Immature natural killer cell (primary cell): ENCODE results near the gene GALNTL6. TPM values are rescaled to one million over a fixed set of nuclear protein-coding genes. Genes with fewer than 3 reads are reported as not detected.
A peak's percentile ranks its signal among the peaks of the same experiment; 100 is the strongest.
"Not testable (repeated sequence)": the region's sequence is repeated elsewhere in the genome, so short reads cannot be mapped to it uniquely, and the experiment has no call there.

Experiments
- DNase-seq, 3 donors: peaks; one replicate each; pipeline ENCODE4 v3.0.0; 2022; ENCODE audit warnings: mixed read lengths in 1 of 3
- H3K27ac Mint-ChIP-seq, 6 donors: one replicate each; pipeline ENCODE4 v1.8.0; 2020; ENCODE audit warnings: mixed read lengths in 6 of 6, mild to moderate bottlenecking in 5 of 6, inconsistent platforms in 4 of 6, moderate library complexity in 3 of 6
- H3K27me3 Mint-ChIP-seq, 3 donors: one replicate each; pipeline ENCODE4 v1.8.0; 2020 to 2021; ENCODE audit warnings: low read depth in 3 of 3, mild to moderate bottlenecking in 3 of 3, mixed read lengths in 3 of 3, moderate library complexity in 3 of 3, inconsistent platforms in 1 of 3
- H3K36me3 Mint-ChIP-seq, 3 donors: one replicate each; pipeline ENCODE4 v1.8.0; 2020; ENCODE audit warnings: mixed read lengths in 3 of 3, inconsistent platforms in 2 of 3, mild to moderate bottlenecking in 2 of 3
- H3K4me1 Mint-ChIP-seq, 2 donors: one replicate each; pipeline ENCODE4 v1.8.0; 2020; ENCODE audit warnings: inconsistent platforms in 2 of 2, mild to moderate bottlenecking in 2 of 2, mixed read lengths in 2 of 2, moderate library complexity in 1 of 2
- H3K4me3 Mint-ChIP-seq, 5 donors: one replicate each; pipeline ENCODE4 v1.8.0; 2020; ENCODE audit warnings: mild to moderate bottlenecking in 5 of 5, mixed read lengths in 5 of 5, inconsistent platforms in 3 of 5, moderate library complexity in 3 of 5
- H3K9me3 Mint-ChIP-seq, 6 donors: one replicate each; pipeline ENCODE4 v1.8.0; 2020; ENCODE audit warnings: mild to moderate bottlenecking in 6 of 6, mixed read lengths in 6 of 6, inconsistent platforms in 4 of 6, moderate library complexity in 3 of 6
- polyA plus RNA-seq, 3 donors: library from polyadenylated mRNA; unstranded; fragments of 300-500 nt; fragmentation: Illumina TruSeq; gene quantifications; one replicate each; pipeline ENCODE4 v1.2.3, GENCODE V29; 2021

The GALNTL6 gene
- polyA plus RNA-seq, 3 donors from 2014 or later: not detected

DNA sequence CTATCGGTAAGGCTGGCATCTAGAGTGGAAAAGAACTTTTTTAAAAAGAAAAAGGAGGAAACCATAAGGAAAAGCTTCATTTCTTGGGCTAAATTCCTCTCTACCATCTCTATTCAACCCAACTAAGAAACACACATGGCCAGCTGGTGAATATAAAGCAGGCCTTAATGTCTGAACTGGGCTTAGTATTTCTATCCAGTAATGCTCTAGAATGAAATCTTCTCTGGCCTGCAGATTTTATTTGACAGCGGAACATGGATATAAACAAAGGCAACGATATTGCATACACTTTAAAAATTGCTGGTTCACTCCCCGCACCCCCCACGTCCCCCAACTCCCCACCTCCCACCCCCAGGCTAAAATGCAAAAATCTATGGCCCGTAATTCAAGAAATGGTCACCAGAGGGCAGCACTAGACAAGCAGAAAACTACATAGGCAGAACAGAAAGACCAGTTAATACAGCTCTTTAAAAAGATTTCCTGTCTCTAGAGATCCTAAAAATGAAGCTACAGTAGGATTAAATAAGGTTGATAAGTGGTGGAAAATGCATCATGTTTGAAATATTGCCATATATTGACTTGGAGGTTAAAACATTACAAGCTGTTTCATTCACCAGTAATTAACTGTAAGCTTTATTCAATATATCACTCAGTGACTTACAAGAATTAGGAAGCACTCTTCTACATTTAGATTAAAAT lies 1200.2 kb downstream of the GALNTL6 start:
- Mint-ChIP-seq H3K27ac (no peak overlapping the region), H3K4me1 (no peaks in the 10 kb centered on the region), H3K4me3 (no peak overlapping the region), H3K36me3 (no peaks in the 10 kb centered on the region), H3K27me3 (peaks cover 0 to 1% (median 1%) of the 10 kb centered on the region in 3 donors), H3K9me3 (no peaks in the 10 kb centered on the region)
- DNase-seq: peak; percentile 22 to 48 (median 46)

DNA sequence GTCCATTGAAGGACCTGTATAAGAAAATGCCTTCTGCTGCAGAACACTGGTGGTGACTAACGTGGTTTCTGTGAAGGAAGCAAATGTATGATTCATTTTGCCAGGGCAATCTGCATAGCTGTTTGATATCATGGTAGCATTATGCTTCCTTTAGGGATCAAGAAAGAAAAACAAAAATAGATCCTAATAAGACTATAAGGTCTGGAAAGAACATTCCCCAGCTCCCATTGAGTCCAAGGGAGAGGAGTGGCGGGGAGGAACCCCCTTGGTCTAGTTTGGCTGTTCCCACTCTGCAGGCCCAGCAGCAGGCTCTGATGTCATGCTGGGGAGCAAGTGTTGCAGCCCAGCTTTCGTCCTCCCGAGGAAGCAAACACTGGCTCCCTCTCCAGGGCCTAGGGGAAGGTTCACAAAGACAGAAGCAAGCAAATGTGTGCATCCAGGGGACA lies 1200.9 kb downstream of the GALNTL6 start:
- H3K27ac Mint-ChIP-seq: no peak overlapping the region
- peaks cover under 1 to 3% (median 2%) of the 10 kb centered on the region in 3 donors for H3K27me3 Mint-ChIP-seq
- no peaks in the 10 kb centered on the region for H3K36me3 Mint-ChIP-seq
- H3K4me3 Mint-ChIP-seq: no peak overlapping the region
- no peaks in the 10 kb centered on the region for H3K9me3 Mint-ChIP-seq
- DNase-seq: no peak
- H3K4me1 Mint-ChIP-seq: no peaks in the 10 kb centered on the region

DNA sequence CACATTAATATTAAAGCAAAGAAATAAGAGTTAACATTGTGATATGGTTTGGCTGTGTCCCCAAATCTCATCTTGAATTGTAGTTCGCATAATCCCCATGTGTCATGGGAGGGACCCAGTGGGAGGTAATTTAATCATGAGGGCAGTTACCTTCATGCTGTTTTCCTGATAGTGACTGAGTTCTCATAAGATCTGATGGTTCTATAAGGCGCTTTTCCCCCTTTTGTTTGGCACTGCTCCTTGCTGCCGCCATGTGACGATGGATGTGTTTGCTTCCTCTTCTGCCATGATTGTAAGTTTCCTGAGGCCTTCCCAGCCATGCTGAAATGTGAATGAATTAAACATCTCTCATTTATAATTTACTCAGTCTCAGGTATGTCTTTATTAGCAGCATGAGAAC lies 1201.6 kb downstream of the GALNTL6 start:
- H3K4me3 Mint-ChIP-seq: no peak overlapping the region

DNA sequence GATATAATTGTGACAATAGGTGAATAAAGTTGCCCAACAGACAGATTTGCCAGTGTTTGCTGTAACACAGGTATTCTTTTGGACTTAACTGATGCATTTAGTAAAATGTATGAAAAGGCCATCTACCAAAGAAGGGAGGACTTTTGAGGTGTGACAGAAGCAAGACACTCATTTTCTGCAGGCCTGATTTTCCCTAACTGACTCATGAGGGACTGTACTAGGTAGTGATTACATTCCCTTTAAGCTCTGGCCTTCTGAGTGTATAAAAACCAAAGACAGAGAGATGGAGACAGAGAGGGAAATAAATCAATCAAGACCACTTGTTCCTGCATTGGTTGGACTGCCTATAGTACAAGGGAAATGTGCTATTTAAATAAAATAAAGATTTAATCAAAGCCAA lies 1204.6 kb downstream of the GALNTL6 start:
- H3K27ac Mint-ChIP-seq: no peak overlapping the region
- H3K9me3 Mint-ChIP-seq: no peaks in the 10 kb centered on the region
- H3K4me1 Mint-ChIP-seq: no peaks in the 10 kb centered on the region
- no peak overlapping the region for H3K4me3 Mint-ChIP-seq
- peaks cover 0 to 6% (median 2%) of the 10 kb centered on the region in 3 donors for H3K27me3 Mint-ChIP-seq
- DNase-seq: no peak
- no peaks in the 10 kb centered on the region for H3K36me3 Mint-ChIP-seq

More for the DNA sequence above, 1201.6 kb downstream of the GALNTL6 start:
- Mint-ChIP-seq H3K9me3 (no peaks in the 10 kb centered on the region), H3K27ac (no peak overlapping the region), H3K36me3 (no peaks in the 10 kb centered on the region), H3K27me3 (peaks cover 0 to 3% (median 2%) of the 10 kb centered on the region in 3 donors), H3K4me1 (no peaks in the 10 kb centered on the region)
- DNase-seq: no peak

DNA sequence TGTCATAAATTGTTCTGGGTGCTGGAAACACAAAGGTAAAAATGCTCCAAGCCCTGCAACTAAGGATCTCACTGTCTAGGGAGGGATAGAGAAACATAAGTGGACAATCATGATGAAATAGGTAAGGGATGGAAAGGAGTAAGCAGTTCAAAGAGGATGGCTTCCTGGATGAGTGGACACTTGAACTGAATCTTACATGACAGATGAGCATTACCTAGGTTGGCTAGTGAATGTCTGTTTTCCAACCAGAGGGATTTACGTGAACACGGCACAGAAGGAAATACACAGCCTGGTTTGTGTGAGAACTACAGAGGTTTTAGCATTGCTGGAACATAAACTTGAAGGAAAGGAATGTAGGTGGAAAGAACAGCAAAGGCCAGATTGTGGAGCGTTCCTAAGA lies 1205.2 kb downstream of the GALNTL6 start:
- no peak overlapping the region for H3K27ac Mint-ChIP-seq
- no peak overlapping the region for H3K4me3 Mint-ChIP-seq
- DNase-seq: no peak
- H3K9me3 Mint-ChIP-seq: no peaks in the 10 kb centered on the region
- peaks cover 0 to 6% (median 2%) of the 10 kb centered on the region in 3 donors for H3K27me3 Mint-ChIP-seq
- no peaks in the 10 kb centered on the region for H3K4me1 Mint-ChIP-seq
- no peaks in the 10 kb centered on the region for H3K36me3 Mint-ChIP-seq

DNA sequence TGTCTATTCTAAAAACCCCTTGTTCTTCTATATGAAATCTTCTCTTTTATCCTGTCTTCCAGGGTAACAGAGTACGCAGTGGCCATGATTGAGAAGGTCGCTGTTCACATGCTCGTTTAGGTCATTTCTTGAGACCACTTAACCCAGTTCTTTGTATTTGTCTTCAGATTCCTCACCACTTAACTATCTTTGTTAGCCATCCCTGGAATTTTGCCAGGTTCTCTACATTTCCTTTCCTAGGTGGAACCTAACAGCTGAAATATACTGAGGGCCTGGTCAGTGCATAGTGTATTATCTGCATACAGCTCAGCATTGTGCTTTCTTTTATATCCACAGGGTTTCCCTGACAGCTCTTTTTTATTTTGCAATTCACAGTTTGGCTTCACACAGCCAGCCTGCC lies 1206.5 kb downstream of the GALNTL6 start:
- Mint-ChIP-seq H3K27ac (no peak overlapping the region), H3K9me3 (no peaks in the 10 kb centered on the region), H3K27me3 (peaks cover 0 to 6% (median 2%) of the 10 kb centered on the region in 3 donors), H3K36me3 (no peaks in the 10 kb centered on the region), H3K4me3 (no peak overlapping the region), H3K4me1 (no peaks in the 10 kb centered on the region)
- DNase-seq: no peak

DNA sequence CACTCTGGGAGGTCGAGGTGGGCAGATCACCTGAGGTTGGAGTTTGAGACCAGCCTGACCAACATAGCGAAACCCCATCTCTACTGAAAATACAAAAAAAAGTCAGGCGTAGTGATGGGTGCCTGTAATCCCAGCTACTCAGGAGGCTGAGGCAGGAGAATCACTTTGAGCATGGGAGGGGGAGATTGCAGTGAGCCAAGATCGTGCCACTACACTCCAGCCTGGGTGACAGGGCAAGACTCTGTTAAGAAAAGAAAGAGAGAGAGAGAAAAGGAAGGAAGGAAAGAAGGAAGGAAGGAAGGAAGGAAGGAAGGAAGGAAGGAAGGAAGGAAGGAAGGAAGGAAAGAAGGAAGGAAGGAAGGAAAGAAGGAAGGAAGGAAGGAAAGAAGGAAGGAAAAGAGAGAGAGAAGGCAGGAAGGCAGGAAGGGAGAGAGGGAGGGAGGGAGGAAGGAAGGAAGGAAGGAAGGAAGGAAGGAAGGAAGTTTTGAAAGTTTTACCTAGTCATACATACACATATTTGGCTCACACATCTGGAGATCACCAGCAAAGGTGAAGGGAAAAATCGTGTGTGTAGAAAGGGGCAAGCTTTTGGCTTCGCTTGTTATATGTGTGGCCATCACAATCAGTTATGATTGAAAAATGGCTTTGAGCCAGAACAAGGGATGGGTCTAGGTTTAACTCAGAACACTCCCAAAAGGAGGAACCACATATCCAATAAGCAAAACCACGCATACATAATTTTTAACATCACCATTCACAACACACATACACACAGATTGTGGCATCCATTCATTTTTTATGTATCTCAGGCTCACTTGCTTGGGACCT lies 1208.8 kb downstream of the GALNTL6 start:
- H3K9me3 Mint-ChIP-seq, DNase-seq, H3K36me3 Mint-ChIP-seq, H3K27ac Mint-ChIP-seq, H3K4me3 Mint-ChIP-seq, H3K4me1 Mint-ChIP-seq, H3K27me3 Mint-ChIP-seq: not testable (repeated sequence)

DNA sequence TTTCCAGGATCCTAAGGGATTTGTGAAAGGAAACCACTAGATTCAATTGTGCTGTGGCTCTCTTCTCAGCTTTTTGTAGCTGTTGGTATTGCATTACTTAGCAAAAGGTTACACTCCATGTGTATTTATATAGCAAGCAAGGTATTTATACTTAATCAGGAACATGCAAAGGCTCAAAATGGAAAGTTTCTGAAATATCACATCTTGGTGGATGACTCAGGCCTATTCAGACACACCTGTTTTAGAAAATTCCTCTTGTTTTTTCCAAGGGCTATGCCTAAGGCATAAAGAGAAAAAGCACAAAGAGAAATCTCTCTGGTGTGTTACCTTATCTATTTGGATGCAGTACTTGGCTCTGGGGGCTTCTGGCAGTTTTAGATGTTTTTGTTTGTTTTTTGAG lies 1211.0 kb downstream of the GALNTL6 start:
- no peak overlapping the region for H3K27ac Mint-ChIP-seq
- H3K4me1 Mint-ChIP-seq: no peaks in the 10 kb centered on the region
- no peak overlapping the region for H3K4me3 Mint-ChIP-seq
- peaks cover 0 to 3% (median 0%) of the 10 kb centered on the region in 3 donors for H3K27me3 Mint-ChIP-seq
- DNase-seq: no peak
- H3K9me3 Mint-ChIP-seq: no peaks in the 10 kb centered on the region
- H3K36me3 Mint-ChIP-seq: no peaks in the 10 kb centered on the region

DNA sequence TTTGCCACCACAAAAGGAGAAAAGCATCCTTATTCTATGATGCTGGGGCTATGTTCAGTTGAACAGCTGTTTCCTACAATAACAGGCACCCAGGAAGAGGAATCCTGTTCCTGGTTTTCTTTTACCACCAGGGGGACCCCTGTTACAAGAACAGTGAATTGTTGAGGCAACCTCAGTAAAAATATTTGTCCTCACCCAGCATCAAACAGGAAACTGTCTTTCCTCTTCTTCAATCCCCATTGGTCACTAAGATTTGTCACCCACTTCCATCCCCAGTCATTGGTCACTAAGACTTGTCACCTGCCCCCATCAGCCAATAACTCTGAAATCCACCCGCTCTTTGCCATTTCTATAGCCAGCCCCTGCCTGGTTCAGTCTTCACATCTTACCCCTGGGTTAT lies 1211.9 kb downstream of the GALNTL6 start:
- H3K27me3 Mint-ChIP-seq: peaks cover 0 to 3% (median 0%) of the 10 kb centered on the region in 3 donors
- no peak overlapping the region for H3K4me3 Mint-ChIP-seq
- peak; percentile 10 to 35 (median 15) for DNase-seq
- no peak overlapping the region for H3K27ac Mint-ChIP-seq
- no peaks in the 10 kb centered on the region for H3K9me3 Mint-ChIP-seq
- H3K36me3 Mint-ChIP-seq: no peaks in the 10 kb centered on the region
- no peaks in the 10 kb centered on the region for H3K4me1 Mint-ChIP-seq

DNA sequence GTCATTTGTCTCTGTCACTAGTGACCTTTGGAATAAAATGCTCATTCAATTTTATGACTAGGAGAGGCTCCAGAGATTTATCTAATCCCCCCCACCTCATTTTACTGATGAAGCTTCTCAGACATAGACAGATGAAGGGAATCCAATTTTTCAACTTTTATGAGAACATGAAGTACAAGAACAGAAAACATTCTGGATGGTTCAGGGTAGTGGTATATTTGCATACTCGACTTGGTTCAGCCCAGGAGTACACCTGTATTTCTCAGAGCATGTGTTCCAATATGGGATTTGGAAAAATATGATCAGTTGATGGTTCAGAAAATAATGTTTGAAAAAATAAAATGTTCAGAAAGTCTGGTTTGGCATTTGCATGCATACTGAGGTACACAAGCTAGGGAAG lies 1224.0 kb downstream of the GALNTL6 start:
- H3K27me3 Mint-ChIP-seq: peaks cover 0 to 8% (median 0%) of the 10 kb centered on the region in 3 donors
- H3K27ac Mint-ChIP-seq: no peak overlapping the region
- no peaks in the 10 kb centered on the region for H3K4me1 Mint-ChIP-seq
- H3K9me3 Mint-ChIP-seq: peaks cover 0 to 2% (median 0%) of the 10 kb centered on the region in 6 donors
- no peak overlapping the region for H3K4me3 Mint-ChIP-seq
- H3K36me3 Mint-ChIP-seq: no peaks in the 10 kb centered on the region
- DNase-seq: no peak

DNA sequence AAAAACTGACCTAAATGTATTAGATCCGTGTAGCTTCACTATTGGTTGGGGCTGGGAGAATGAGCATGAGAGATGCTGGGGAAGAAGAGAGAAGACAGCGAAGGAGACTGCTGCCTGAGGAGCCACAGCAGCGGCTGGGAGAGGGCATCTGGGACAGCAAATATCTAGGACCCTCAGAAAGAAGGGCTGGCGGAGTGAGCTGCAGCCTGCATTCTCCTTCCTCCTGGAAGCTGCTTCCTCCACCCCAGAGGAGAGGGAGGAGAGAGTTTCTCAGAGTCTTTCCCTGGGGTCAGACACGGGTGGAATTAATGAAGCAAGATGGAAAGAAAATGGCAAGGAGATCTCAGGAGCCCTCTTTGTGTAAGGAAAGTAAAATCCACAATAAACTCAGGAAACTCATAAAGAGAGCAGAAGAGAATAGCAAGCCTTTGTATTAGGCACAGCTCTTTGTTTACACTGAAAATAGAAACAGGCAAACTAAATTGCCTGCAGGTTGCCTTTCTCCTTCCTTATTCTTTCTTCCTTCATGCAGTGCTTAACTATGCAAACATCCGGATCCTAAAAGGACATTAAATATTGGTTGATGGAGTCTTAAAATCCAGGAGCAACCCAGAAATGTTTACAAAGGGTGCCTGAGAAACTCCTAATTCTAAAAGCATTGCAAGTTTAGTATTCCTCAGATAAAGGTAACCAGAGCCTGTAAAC lies 1225.1 kb downstream of the GALNTL6 start:
- no peak overlapping the region for H3K27ac Mint-ChIP-seq
- peaks cover 0 to 8% (median 0%) of the 10 kb centered on the region in 3 donors for H3K27me3 Mint-ChIP-seq
- H3K36me3 Mint-ChIP-seq: no peaks in the 10 kb centered on the region
- DNase-seq: no peak
- no peaks in the 10 kb centered on the region for H3K4me1 Mint-ChIP-seq
- H3K9me3 Mint-ChIP-seq: peaks cover 0 to 4% (median 0%) of the 10 kb centered on the region in 6 donors
- no peak overlapping the region for H3K4me3 Mint-ChIP-seq

DNA sequence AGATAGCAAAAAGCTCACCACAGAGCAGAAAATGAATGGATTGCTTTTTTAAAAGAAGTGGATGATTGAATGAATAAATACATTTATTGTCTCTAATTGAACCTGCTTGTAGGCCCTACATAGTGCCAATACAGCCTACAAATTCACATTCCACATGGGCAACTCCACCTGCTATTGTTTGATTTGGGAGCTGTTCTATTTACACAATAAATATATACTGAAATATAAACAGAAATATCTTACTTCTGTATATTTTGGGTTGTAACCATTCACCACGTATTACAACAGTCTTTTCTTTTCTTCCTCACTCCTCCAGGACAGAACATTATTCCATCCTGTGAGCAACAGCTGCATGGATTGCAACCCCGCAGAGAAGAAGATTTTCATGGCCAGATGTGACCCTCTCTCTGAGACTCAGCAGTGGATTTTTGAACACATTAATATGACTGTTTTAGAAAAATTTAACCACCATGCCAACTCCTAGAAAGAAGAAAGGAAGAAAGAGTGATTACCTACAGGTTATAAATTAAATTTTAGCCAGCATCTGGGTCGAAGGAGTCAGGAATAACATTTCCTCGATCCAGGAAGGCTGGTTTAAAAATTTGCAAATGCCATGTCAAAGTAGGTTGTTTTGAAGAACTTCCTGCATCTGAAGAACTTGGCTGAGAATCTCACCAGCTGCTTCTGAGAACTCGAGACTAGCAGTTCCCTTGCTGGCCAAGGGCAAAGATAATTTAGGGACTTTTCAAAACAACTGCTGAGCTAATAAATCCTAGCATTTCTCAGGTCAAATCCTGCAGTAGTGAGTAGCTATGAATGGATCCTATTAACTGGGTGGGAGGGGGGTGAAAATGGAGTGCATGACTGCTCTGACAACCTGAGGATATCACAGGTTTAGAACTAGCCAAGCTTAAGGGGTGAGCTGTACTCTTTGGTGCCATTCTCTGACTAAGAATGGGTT lies 1226.7 kb downstream of the GALNTL6 start:
- Mint-ChIP-seq H3K4me3 (no peak overlapping the region), H3K36me3 (no peaks in the 10 kb centered on the region), H3K4me1 (no peaks in the 10 kb centered on the region), H3K27me3 (peaks cover 0 to 11% (median 3%) of the 10 kb centered on the region in 3 donors), H3K9me3 (peaks cover 0 to 4% (median 0%) of the 10 kb centered on the region in 6 donors), H3K27ac (no peak overlapping the region)
- no peak for DNase-seq

DNA sequence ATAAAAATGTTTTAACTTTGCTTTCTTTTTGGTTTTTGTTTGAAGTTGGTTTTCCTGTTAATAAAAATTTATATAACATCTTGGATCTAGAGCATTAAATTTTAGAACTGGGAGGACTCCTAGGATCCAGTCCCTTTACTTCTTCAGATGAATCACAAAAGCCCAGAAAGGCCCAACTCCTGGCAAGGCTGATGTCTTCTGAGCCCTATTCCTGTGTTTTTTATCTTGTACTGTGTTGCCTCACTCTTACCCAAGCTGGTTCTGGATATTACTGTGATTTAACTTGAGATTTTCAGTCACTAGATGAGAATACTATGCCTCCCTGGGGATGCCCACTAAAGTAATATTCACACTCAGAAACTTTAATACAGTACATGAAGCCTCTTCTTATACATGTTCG lies 1228.3 kb downstream of the GALNTL6 start:
- Mint-ChIP-seq H3K27ac (no peak overlapping the region), H3K27me3 (peaks cover 0 to 9% (median 3%) of the 10 kb centered on the region in 3 donors), H3K36me3 (no peaks in the 10 kb centered on the region), H3K4me1 (no peaks in the 10 kb centered on the region), H3K9me3 (peaks cover 0 to 4% (median 0%) of the 10 kb centered on the region in 6 donors), H3K4me3 (no peak overlapping the region)
- no peak for DNase-seq
